Type B pancreatic cell (in vitro differentiated cells): ENCODE results near the gene RRAGD. TPM values are rescaled to one million over a fixed set of nuclear protein-coding genes. Genes with fewer than 3 reads are reported as not detected.

Experiments
- DNase-seq: peaks from one replicate; pipeline ENCODE4 v3.0.0; 2021; ENCODE audit warnings: mixed read lengths; ENCODE audit not compliant: unreplicated experiment; ENCODE audit errors: extremely low spot score
- H3K27ac Mint-ChIP-seq: 2 replicates; pipeline ENCODE4 v1.8.0; 2021; ENCODE audit warnings: mild to moderate bottlenecking, mixed read lengths
- H3K27me3 Mint-ChIP-seq: 2 replicates; pipeline ENCODE4 v1.8.0; 2021; ENCODE audit warnings: mixed read lengths
- H3K36me3 Mint-ChIP-seq: 2 replicates; pipeline ENCODE4 v1.8.0; 2021; ENCODE audit warnings: mixed read lengths
- H3K4me1 Mint-ChIP-seq: one replicate; pipeline ENCODE4 v1.8.0; 2021; ENCODE audit warnings: mixed read lengths; ENCODE audit not compliant: unreplicated experiment
- H3K4me3 Mint-ChIP-seq: 2 replicates; pipeline ENCODE4 v1.8.0; 2021; ENCODE audit warnings: mild to moderate bottlenecking, mixed read lengths
- H3K9me3 Mint-ChIP-seq: 2 replicates; pipeline ENCODE4 v1.8.0; 2021; ENCODE audit warnings: mixed read lengths
- total RNA-seq: library from RNA; stranded (reverse); gene quantifications from 2 replicates; pipeline ENCODE4 v1.2.1, GENCODE V29; 2021; ENCODE audit warnings: low replicate concordance
- TF ChIP-seq, protein P1 (sequence below): fragments of 200-600 bp; sonication (generic); conservative IDR thresholded peaks from 2 replicates; pipeline ENCODE4 v1.5.0; 2021; ENCODE audit warnings: antibody characterized with exemption, mild to moderate bottlenecking

RRAGD gene
- total RNA-seq, 1 donor from 2014 or later: 18.0 TPM

- peaks cover 3% of the 10 kb centered on the region for H3K36me3 Mint-ChIP-seq
- peaks cover 3% of the 10 kb centered on the region for H3K9me3 Mint-ChIP-seq
- peak overlapping the region; percentile 79 for H3K27ac Mint-ChIP-seq
- peak overlapping the region; percentile 70 for H3K4me3 Mint-ChIP-seq
- DNase-seq: no peak
- H3K27me3 Mint-ChIP-seq: no peaks in the 10 kb centered on the region
- TF ChIP-seq, protein P1, sequence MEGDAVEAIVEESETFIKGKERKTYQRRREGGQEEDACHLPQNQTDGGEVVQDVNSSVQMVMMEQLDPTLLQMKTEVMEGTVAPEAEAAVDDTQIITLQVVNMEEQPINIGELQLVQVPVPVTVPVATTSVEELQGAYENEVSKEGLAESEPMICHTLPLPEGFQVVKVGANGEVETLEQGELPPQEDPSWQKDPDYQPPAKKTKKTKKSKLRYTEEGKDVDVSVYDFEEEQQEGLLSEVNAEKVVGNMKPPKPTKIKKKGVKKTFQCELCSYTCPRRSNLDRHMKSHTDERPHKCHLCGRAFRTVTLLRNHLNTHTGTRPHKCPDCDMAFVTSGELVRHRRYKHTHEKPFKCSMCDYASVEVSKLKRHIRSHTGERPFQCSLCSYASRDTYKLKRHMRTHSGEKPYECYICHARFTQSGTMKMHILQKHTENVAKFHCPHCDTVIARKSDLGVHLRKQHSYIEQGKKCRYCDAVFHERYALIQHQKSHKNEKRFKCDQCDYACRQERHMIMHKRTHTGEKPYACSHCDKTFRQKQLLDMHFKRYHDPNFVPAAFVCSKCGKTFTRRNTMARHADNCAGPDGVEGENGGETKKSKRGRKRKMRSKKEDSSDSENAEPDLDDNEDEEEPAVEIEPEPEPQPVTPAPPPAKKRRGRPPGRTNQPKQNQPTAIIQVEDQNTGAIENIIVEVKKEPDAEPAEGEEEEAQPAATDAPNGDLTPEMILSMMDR: no peak
- peaks cover 26% of the 10 kb centered on the region for H3K4me1 Mint-ChIP-seq
These were observed 24.2 kb upstream of the RRAGD start for GRCh38 chr6:89436226-89436625.

DNA sequence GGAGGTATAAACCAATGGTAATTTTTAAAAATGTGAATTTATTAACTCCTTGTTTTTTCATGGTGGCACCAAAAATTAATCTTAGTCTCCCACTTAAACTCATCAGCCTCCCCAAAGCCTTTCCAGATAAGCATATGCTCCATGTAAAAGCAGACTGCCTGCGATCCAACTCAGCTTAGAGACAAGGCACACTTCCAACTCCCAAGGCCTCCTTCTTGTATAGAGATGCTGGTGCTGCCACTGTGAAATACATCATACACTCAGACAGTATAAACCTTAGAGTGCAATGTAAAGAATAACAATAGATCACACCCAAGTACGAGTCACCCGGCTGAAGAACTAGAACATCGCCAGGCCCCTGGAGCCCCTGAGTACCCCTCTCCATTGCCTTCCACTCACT lies 22.9 kb upstream of the RRAGD start:
- Mint-ChIP-seq H3K27ac (peak overlapping the region; percentile 79), H3K4me1 (peaks cover 36% of the 10 kb centered on the region), H3K36me3 (peaks cover 1% of the 10 kb centered on the region), H3K4me3 (peak overlapping the region; percentile 95), H3K9me3 (peaks cover 3% of the 10 kb centered on the region), H3K27me3 (no peaks in the 10 kb centered on the region)
- no peak for DNase-seq
- TF ChIP-seq, protein P1: no peak

DNA sequence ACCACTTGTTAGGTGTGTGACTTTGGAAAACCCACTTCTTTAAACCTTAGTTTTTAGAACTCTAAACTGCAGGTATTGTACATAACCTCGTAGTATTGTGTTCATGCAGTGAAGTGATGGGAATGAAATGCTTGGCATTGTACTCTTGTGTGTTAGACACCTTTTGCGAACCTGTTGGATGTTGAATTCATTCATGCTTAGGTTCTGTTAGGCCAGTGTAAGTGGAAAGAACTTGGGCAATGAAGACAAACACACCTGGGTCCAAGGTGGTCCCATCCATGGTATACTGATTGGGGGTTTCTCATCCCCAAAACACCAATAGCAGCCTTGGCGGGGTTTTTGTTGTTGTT lies 22.1 kb upstream of the RRAGD start:
- H3K27me3 Mint-ChIP-seq: no peaks in the 10 kb centered on the region
- peak overlapping the region; percentile 95 for H3K4me3 Mint-ChIP-seq
- DNase-seq: no peak
- peak overlapping the region; percentile 91 for H3K27ac Mint-ChIP-seq
- TF ChIP-seq, protein P1: no peak
- peaks cover 3% of the 10 kb centered on the region for H3K9me3 Mint-ChIP-seq
- H3K36me3 Mint-ChIP-seq: no peaks in the 10 kb centered on the region
- peaks cover 38% of the 10 kb centered on the region for H3K4me1 Mint-ChIP-seq

DNA sequence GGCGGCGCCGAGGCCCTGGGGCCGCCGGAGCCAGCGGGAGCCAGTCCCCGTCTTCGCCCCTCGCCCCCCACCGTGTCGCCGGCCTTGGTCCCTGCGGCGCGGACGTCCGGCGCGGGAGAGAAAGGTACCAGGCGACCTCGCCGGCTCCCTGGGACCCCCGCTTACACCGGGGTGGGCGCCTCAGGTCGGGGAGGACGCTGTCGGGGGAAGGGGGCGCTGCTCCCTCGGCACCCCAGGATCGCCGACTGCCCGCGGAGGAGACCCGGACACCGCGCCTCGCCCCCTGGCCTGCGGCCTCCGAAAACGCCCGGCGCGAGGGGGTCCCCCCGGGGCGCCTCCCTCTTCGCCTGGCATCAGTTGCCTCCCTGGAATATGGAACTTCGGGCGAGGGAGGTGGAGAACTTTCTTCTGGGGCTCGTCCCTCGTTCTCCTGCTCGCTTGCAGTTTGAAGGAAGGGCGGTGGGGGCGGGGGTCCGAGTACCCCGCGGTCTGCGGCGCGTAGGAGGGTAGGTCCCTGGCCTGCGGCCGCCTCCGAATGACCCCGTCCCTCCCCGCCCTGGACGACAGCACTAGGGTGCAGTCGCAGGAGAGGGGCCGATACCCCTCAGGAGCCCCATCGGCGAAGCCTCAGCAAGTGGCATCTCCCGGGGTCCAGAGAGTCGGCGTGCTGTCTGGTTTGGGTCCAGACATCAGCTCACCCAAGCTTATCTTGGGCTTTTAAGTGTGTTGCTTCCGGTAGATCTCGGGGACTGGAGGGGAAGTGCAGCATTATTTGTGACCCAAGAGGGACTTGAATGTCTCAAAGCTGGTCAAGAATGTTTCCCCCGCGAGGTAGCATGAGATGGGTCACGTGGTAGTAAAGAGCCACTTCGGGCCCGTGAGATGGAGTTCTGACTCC lies 21.4 kb upstream of the RRAGD start:
- Mint-ChIP-seq H3K27ac (peak overlapping the region; percentile 91), H3K36me3 (no peaks in the 10 kb centered on the region), H3K4me3 (peak overlapping the region; percentile 95), H3K4me1 (peaks cover 38% of the 10 kb centered on the region), H3K27me3 (no peaks in the 10 kb centered on the region), H3K9me3 (peaks cover 3% of the 10 kb centered on the region)
- no peak for DNase-seq
- TF ChIP-seq, protein P1: no peak

DNA sequence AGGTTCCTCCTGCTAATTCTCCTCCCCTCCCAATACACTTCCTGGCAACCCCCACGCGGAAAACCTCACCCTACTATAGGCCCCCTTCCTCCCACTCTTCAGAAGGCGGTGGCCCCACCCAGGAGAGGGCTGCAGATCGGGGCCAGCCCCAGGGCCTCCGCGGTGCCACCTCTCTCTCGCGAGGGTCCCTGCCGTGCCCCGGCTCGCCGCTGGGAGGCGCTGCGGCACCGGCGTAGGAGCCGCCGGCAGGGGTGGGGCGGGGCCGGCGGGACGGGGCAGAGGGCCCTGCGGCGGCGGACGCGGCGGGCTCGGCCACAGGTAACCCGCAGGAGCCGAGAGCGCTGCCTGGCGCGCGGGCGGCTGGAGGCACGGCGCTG lies 20.8 kb upstream of the RRAGD start, which contains the start of gene ANKRD6:
Gene ANKRD6, plus strand, starts transcription at position 278 of the 377 bp plus-strand sequence. CDS start 133,825 bp downstream, outside the sequence.
- H3K36me3 Mint-ChIP-seq: no peaks in the 10 kb centered on the region
- TF ChIP-seq, protein P1: peak; percentile 92
- peaks cover 38% of the 10 kb centered on the region for H3K4me1 Mint-ChIP-seq
- no peaks in the 10 kb centered on the region for H3K27me3 Mint-ChIP-seq
- peak within 1 kb of the TSS; percentile 95 for H3K4me3 Mint-ChIP-seq
- peaks cover 3% of the 10 kb centered on the region for H3K9me3 Mint-ChIP-seq
- H3K27ac Mint-ChIP-seq: peak within 1 kb of the TSS; percentile 91
- peak; percentile 93 for DNase-seq
